Activated CD8-positive, alpha-beta memory T cell treated with anti-CD3 and anti-CD28 coated beads for 4 hours (primary cell): ENCODE data around the gene LRRC4C.

ENCODE experiments used
- DNase-seq, 2 donors: peaks; one replicate each; pipeline ENCODE4 v3.0.0-alpha.2; 2020; ENCODE audit warnings: low read depth in 2 of 2

Gene LRRC4C

DNA sequence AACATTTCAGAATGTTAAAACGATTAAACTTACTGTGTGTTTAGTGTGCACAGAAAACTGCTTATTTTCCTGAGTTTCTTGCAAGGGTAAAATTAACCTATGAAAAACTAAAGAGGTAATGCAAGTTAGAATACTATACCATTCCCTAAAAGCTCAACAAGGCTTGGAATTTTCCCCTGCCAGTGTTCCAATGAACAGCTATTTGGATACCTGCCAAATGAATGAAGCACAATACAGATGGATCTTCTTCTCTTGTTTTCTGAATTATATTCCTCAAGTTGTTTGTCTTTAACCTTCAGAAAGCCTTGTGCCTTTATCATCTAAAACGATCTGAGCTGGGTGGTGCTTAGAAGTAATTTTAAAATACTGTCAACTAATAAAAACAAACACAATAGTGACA is 204.5 kb downstream of the LRRC4C start:
- no peak for DNase-seq

DNA sequence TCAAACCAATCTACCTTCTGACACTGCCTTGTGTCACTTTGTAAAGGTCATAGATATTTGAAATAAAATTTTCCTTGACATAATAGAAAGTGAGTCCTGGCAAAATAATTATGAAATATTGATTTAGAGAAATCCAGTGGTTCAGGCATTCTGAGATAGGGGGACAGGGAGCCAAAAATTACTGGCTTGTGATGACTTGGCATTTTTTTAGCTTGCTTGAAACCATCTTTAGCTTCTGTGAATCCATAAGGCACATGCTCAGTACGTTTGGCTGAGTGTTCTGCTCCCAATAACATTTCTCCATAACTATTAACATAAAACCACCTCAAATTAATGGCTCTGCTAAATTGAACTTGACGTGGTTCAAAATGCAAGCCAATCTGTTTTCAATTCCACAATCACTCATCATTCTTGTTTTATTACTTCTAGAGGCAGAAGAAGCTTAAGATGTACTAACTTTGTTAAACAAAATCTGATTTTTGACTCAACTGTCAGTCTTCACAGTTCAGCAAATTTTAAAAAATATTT is 209.0 kb downstream of the LRRC4C start:
- no peak for DNase-seq

DNA sequence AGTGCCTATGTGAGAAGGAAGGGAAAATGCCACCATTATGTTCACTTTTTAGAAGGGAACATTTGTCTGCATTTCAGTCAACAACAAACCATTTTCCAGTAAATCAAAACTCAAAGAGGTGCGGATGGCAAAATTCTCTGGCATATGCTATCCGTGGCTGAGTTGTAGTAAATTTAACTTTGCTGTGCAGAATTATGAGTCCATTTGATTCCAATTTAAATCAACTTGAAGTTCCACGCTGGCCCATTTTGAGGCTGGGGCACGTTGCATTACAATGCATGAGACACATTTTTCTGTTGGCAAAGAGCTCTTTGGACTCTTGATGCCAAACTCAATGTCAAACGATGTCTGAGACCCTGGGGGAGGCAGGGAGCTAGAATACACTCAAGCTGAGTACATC is 211.8 kb downstream of the LRRC4C start:
- DNase-seq, result no peak

DNA sequence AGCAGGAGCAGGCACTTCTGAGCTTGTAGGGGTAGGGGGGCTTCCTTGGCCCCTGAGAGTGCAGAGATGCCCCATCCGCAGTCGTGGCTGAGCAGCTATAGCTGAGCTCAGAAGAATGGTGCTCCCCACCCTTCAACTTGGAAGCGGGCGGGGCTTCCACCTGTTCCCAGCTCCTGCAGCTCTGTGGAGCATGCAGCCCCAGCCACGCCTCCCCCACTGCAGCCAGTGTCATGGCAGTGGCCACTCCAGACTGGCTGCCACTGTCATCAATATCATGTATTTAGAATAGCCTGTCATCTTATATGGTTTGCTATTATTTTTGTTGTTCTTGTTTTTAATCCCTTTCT is 213.1 kb downstream of the LRRC4C start:
- no peak for DNase-seq

DNA sequence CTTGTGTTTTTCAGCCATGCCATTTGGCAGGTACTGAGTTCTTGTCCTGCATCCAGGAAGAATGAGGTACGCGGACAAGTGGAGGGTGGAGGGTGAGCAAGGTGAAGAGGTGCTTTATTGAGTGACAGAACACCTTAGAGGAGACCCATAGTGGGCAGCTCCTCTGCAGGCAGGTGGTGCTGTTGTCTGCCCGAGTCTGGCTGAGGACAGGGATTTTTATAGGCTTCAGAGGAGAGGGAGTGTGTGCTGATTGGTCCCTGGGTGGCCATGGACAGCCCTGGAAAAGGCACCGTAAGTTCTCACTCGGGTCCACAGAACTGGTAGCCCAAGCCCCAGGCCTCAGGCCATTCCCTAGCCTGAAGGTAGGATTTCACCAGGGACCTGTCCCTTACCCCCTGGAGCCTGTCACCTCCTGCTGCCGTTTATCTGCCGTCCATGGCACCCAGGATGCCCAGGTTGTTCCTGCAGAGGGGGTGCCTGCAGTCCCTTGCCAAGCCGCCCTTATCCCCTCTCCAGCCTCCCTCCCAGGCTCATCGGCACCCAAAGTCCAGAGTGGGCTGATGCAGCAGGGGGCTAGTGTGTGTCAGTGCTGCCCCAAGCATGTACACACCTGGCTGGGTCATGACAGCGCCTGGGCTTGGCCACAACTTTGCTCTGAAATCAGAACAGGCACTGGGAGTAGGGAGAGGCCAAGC is 213.6 kb downstream of the LRRC4C start:
- DNase-seq, result no peak

DNA sequence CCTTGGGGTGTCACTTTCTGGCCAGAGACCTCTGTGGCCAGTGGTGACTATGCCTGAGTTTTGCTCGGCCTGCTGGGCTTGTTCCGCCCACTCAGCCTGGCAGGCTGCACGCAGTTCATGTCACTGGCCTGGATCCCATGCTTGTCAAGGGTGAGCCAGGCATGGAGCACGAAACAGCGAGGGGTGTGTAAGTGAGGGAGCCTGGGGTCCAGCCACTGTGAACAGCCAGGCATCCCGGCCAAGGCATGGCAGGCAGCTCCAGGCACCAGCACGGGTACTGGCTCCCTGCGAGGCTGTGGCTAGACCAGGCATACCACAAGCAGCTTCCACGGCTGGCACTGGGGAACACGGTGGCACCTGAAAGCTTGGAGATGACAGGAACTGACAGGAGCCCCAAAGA is 214.3 kb downstream of the LRRC4C start:
- no peak for DNase-seq

DNA sequence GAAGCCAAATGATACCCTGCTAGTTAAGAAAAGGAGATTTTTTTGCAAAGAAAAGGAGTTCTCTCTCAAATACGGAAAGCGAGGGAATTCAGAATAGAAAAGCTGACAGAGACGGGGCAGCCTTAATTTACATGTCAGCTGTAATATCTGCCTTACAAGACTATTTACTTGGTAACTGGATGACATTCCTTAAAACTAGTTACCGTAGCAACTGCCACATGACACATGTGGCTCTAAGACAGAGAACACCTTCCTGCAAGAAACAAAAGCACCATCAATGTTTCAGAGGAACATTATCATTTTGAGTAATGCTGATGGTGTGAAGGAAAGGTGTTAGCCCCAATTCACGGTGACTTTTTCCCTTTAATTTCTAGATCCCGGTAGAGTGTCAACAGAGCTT is 222.1 kb downstream of the LRRC4C start:
- no peak for DNase-seq

DNA sequence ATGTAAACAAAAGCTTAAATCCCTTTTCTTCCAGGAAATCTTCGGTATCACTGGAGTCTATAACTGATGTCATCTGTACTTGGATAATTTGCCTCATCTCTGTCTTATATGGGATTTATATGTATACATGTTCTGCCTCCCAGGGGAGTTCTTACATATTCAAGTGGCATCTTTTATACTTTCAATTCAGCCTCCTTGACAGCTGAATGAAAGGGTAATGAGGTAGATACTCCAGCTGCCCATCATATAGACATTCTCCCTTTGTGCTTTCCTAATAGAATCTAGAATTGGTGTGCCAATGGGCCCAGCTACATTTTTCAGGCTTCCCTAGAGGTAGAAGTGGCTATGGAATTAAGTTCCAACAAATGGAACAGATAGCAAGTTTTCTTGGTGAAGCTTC is 223.8 kb downstream of the LRRC4C start:
- no peak for DNase-seq

DNA sequence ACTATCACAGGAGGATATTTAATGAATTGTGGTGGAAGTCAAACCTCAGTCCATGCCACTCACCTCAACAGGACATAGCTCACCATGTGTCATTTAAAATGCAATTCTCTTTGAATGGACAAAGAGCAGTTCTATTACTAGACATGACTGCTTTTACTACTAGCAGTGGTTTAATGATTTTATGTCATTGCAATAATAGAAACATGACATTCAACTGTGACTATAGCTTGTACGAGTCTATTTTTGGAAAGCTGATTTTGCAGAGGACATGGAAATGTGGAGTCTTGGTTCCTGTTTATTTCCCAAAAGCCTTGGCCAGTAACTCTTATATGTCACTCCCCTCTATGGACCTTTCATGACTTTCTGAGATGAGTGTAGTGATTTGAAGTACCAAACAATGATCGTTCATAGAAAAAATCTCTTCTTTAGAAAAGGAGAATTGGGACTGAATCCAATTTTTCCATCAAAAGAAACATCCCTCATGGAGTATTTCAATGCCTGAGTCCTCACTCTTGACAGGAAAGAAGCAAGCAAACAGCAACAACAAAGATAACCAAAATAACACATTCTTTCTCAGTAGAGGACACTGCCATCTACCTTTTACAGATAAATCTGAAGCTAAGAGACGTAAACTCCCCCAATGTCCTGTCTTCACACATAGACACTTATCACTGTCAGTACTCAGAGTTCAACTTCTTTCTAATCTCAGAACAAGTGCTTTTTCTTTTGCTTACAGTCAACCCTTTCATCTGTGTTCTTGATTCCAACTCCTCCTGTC is 233.4 kb downstream of the LRRC4C start:
- no peak for DNase-seq

DNA sequence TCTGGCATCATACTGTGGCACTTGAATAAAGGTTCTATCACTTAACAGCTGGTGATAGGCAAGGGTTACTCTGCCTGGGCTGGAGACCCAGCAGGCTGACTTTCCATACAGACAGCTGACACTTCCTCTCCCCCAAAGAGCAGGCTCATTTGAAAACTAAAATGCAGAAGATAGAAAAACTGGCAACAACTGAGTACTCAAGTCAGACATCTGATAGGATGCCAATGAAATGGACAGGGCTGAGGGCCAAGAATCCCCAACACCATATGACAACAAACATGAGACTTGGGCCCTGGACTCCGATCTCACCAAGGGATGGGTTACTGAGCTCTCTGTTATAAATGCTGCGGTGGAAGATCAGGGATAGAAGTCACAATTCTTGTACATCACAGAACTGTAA is 237.2 kb downstream of the LRRC4C start:
- DNase-seq, result no peak

DNA sequence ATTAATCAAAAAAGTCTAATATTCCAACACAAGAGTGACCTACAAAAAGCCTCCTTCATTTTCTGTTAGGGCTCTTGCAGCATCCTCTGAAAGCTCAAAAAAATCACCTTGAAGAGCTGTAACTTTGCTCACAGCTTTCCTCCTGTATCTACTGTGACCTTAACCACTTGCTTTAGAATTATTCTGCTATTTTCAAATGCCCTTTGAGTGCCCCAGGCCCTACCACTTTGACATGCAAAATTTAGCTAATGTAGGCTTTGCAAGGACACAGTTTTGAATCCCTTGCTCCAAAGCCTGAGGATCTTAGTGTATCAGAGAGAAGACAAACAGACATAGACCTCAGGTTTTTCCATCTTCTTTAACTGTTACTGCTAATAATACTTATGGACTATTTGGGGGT is 253.1 kb downstream of the LRRC4C start:
- DNase-seq, result no peak

DNA sequence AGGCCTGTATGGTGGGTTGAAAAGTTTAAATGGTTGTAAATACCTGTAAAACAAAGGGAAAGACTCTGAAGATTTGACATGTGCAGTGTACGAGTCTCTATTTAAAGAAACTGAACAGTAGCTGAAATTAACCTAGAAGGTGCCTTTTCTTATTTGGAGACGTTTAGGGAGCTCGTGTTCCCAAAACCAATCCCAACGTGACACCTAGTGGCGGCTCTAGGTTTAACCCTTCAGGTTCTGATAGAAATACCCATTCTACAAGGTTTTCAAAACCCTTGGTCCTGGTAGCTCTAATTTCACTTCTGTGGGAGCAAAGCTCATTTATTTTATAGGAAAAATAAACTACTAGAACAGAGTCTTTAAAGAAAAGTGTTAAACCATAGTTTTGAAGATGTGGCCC is 258.3 kb downstream of the LRRC4C start:
- DNase-seq, result no peak

DNA sequence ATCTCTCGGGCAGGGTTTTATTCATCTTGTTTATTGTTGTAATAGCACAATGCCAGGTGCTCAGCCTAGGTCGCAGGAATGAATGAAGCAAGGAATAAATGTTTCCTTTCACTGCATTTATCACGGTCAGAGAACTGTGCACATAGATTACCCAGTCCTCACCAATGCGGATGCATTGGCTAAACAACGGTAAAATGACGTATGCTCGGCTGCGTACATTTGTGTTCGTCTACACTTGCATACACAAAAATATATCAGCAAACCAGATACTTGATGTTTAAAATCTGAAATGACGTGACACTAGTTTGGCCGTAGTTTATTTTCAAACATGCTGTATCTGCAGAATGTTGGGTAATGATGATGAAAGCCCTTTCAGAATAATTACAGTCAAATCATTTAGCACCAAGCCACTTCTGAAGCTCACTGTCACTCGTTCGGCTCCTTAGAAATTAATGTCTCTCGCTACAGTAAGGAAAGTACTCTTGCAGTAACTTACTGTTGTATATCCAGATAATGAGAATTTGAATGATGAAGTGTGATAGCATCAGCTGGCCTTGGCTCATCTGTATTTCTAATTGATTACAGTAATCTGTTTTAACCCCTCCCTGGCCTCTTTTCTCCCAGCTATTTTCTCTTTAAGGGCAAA is 268.9 kb downstream of the LRRC4C start:
- no peak for DNase-seq

DNA sequence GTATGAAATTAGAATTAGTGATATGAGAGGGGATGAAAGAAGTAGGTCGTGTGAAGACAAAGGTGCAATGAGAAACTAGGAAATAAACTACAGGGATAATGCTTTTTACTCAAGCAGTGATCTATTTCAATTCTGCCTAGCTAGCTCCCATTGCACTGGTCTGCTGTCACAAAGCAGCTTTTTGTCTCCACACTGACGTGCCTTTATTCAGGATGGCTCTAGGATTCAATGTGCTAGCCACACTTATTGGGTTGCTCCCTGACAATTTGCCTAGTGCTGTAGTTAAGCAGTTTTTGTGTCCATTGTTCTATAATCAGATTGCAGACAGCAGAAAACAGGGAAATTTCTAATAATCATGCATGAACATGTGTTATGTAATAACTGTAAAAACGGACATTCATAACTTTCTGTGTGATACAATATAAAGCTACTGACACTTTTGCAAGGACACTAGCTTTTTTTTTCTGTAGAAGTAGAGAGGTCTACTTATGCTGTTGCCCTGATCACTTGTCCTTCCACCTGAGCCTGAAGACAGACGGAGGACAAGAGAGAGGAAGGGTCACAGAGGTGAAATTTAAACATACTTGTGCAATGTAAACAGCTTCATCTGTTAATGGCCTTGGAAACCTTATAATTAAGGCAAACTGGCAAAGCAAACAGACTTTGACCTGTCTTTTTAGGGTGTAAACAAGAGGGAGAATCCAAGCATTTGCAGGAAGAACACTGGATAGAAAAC is 269.6 kb downstream of the LRRC4C start:
- no peak for DNase-seq

DNA sequence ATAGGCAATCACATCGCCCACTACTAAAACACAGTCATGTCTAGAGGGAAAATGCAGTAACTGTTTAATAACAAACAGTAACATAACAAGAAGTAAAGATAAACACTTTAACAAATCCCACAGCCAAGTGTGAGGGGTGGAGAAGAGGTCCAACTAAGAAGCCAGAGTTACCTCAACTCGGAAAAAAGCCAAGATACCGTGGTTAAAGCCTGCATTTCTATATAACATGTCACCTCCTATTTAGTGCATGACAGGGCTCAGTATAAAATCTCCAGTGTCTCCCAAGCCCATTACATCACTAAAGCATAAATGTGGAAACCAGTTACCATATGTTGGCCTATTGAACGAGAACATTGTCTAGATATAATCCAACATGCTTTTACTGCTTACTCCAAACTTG is 281.7 kb downstream of the LRRC4C start:
- DNase-seq, result no peak

DNA sequence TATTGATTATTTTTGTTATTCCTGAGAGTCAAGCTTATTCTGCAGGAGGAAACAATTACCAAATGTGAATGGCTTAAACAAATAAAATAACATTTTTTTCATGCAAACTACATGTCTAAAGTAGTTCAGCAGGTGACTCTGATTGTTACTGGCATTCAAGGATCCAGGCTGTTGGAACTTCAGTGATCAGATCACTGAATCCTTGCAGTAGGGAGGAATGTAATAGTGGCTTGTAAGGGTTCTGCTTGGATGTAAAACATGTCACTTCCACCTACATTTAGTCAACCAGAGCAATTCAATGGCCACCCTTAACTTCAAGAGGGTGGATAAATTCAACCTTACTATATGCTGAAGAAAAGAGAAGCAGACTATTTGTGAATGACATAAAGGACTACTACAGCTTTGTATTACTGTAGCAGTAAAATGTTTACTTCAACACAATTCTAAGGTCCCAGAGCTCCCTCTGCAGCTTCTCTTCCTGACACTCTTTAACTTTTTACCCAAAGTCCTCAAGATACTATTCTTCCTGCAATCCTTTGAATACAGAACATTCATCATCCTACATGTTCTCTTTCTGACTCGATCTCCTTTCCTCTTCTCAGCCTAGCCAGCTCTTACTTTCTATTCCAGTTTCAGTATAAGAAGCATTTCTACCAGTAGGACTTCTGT is 284.0 kb downstream of the LRRC4C start:
- no peak for DNase-seq

DNA sequence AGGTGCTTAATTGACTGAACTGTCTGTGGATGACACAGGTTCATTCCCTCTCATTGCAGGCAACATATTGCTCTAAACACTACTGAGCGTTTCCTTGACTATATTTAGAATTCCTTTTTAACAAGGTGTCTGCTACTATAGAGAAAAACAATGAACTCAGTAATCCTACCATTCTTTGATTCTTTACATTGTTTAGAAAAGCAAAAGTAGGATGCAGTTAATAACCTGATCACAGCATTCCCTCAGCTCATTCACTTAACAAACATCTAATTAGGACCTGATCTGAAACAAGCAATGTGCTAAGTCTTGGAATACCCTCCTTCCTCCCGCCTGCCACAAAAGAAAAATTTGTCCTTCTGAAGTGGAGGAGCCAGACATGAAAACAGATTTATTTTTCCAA is 313.1 kb downstream of the LRRC4C start:
- DNase-seq, result no peak

DNA sequence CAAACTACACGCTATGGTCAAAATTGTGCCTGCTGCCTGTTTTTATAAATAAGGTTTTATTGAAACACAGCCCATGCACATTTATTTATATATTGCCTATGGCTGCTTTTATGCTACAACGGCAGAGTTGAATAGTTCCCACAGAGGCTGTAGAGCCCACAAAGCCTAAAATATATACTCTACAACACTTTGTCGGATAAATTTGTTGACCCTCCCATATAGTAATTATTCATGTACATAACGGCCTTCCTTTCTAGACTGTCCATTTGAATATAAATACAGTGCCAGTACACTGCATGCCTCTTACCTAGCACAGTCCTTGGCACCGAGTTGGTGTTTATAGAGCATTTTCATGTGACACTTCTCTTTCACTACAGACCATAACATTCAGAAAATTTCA is 314.0 kb downstream of the LRRC4C start:
- no peak for DNase-seq

DNA sequence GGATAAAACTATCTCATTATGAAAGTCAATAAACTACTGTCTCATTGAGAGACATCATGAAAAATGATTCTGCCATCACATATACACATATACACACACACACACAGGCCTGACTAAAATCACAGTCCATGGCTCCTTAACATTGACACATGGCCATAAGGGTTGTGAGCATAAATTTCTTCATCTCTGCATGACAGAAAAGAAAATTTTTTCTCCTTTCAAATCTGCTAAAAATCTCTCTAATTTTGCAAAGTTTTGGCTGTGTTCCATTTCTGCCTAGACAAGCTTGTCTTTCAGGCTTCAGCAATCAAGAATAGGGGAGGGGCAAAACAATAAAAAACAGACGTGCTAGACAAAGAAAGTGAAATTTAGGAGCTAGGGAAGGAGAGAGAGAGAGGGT is 324.5 kb downstream of the LRRC4C start:
- DNase-seq, result no peak

DNA sequence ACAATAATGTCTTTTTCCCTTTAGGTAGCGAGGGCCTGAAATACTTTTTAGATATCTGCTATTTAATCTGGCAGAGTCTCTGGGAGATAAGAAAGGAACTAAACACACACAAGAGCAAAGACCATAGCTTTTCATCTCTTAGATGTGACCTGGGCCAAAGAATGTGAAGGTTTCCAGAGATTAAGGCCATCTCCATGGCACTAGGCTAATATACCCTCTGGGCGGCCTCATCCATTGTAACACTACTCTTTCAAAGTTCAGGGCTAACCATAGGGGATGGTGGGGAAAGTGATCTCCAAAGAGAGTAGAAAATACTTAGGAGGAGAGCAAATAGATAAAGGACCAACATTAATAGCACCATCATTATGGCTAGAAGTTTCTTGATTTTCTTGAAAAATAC is 326.4 kb downstream of the LRRC4C start:
- DNase-seq, result no peak

DNA sequence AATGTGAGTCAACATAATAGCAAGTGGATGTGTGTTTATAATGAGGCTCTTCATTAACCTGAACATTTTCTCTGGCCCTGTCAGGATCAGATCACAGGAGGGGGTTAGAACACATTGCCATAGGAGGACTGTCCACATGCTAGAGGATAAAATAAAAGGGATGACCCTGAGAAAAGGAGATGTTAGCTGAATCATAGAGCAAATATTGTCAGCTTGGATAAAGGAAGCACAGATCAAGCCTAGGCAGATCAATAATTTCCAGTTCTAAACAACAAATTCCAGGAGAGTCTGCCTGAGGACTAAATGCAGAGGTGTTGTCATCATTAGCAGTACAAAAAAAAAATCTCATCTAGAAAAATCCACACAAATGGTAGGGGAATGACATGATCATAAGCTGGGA is 337.9 kb downstream of the LRRC4C start:
- no peak for DNase-seq

DNA sequence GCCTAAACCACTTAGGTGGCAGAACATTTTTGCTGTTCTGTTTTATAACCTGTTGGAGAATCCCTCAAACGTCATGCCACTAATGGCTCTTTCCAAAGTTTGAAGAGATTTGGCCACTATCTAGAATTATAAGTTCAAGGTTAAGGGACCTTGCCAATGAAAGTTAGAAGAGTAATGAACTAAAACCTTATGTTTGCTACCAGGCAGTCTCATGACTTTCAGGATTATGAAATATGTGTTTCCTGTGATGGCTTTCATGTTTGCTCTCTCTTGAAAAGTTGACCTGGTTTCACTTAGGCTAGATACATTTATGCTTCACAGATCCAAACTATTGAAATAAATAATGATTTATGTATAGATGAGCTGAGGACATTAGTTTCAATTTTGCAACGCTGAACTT is 340.0 kb downstream of the LRRC4C start:
- DNase-seq, result no peak
